ENCODE measurements around the gene KATNAL2. TPM values are rescaled to one million over a fixed set of nuclear protein-coding genes. Genes with fewer than 3 reads are reported as not detected.

Gene KATNAL2
- polyA plus RNA-seq, 3 donors, result 0.35 to 0.36 TPM; not detected in 1

DNA sequence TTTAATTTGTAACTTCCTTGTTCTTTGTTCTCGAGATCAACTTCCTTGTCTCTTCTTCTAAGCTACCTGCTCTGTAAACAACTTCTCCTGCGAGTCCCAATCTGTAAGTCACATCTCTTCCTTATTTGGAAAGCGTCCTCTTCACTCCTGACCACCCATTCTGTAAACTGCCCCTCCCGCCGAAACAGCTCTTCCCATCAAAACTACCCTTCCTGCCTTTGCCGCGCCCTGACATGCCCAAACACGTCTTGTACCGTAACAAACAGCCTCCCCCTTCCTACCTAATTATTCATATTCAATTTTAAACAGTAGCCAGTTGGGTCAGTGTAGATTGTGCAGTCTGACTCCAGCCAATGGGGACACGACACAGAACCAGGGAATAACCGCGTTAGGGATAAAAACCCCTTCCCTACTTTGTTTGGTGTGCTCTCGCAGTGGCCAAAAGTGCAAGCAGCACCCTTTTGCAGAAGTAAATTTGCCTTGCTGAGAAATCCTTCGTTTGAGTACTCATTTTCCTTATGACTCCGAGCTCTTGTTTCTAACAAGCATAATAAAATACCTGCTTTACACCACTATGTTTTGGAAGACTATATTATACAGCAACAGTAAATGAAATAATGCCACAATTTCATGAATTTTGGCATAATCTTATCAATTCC, 39.9 kb upstream of the KATNAL2 start:
- DNase-seq, result no peak
- peaks cover 44 to 57% of the 10 kb centered on the region in 2 donors for H3K9me3 ChIP-seq (replicated peaks in 1 of 2; ENCODE audit: control insufficient read depth in 1 of 2, insufficient read depth in 1 of 2, low read length in 2 of 2)
- Mint-ChIP-seq H3K36me3 (peaks cover 22 to 53% of the 10 kb centered on the region in 2 donors), H3K4me3 (no peak overlapping the region), H3K9me3 (peaks cover 31 to 73% (median 51%) of the 10 kb centered on the region in 7 donors), H3K27me3 (ENCODE audit: low read depth in 3 of 3) (peaks cover 0 to 3% (median 1%) of the 10 kb centered on the region in 3 donors), H3K27ac (peak overlapping the region in 6 of 7 donors; percentile 15 to 77 (median 46)), H3K4me1 (peaks cover 6% of the 10 kb centered on the region)
- H2AFZ ChIP-seq (ENCODE audit: insufficient read depth, low read depth, low read length, poor library complexity, severe bottlenecking), result no peak overlapping the region
- H3K9ac ChIP-seq (ENCODE audit: insufficient read depth, low read length, poor library complexity, severe bottlenecking), result no peak overlapping the region
- WGBS (ENCODE audit: insufficient coverage), result 74% methylated on average over 9 of the region's 15 CpGs
- H3K27me3 ChIP-seq (ENCODE audit: control insufficient read depth in 2 of 2, insufficient read depth in 2 of 2, low read length in 2 of 2), result no peaks in the 10 kb centered on the region
- H3K4me2 ChIP-seq (replicated peaks; ENCODE audit: extremely low read depth, low read length, poor library complexity, severe bottlenecking), result peak overlapping the region; percentile 15
- TF ChIP-seq, protein P1, sequence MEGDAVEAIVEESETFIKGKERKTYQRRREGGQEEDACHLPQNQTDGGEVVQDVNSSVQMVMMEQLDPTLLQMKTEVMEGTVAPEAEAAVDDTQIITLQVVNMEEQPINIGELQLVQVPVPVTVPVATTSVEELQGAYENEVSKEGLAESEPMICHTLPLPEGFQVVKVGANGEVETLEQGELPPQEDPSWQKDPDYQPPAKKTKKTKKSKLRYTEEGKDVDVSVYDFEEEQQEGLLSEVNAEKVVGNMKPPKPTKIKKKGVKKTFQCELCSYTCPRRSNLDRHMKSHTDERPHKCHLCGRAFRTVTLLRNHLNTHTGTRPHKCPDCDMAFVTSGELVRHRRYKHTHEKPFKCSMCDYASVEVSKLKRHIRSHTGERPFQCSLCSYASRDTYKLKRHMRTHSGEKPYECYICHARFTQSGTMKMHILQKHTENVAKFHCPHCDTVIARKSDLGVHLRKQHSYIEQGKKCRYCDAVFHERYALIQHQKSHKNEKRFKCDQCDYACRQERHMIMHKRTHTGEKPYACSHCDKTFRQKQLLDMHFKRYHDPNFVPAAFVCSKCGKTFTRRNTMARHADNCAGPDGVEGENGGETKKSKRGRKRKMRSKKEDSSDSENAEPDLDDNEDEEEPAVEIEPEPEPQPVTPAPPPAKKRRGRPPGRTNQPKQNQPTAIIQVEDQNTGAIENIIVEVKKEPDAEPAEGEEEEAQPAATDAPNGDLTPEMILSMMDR (IDR thresholded peaks at IDR 0.05), result no peak
- H3K79me2 ChIP-seq (ENCODE audit: insufficient read depth, low read length), result no peaks in the 10 kb centered on the region
- peak overlapping the region in 1 of 2 donors; percentile 53 for H3K27ac ChIP-seq (ENCODE audit: low read depth in 1 of 2, low read length in 2 of 2)
- peak overlapping the region in 1 of 3 experiments; percentile 21 for H3K4me3 ChIP-seq (replicated peaks in 1 of 3; ENCODE audit: low read depth in 2 of 3, low read length in 3 of 3)
- no peaks in the 10 kb centered on the region for H4K20me1 ChIP-seq (ENCODE audit: insufficient read depth, low read length)
- H3K4me1 ChIP-seq (ENCODE audit: control insufficient read depth in 1 of 2, insufficient read depth in 2 of 2, low read length in 2 of 2), result peaks cover 2 to 5% of the 10 kb centered on the region in 2 donors
- intact Hi-C loops (cut with micrococcal nuclease), result no loop called here
- H3K36me3 ChIP-seq (replicated peaks in 1 of 2; ENCODE audit: control insufficient read depth in 1 of 2, insufficient read depth in 2 of 2, low read length in 2 of 2), result peaks cover 0 to 57% of the 10 kb centered on the region in 2 donors

DNA sequence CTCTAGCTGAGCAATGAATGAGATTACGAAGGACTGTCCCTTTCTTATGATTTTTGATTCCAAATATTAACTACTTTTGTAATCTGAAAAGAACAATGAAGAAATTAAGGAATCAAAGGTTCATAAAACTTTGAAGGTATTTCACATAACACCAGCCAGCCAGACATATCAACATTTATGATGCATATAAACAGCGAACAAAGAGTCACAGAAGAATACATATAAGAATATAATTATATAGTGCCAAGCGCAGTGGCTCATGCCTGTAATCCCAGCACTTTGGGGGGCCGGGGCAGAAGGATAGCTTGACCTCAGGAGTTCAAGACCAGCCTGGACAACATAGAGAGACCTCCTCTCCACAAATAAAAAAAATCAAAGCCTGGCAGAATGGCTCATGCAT, 34.2 kb upstream of the KATNAL2 start:
- peaks cover 0 to 2% (median 0%) of the 10 kb centered on the region in 3 donors for H3K27me3 Mint-ChIP-seq (ENCODE audit: low read depth in 3 of 3)
- no peaks in the 10 kb centered on the region for H3K4me1 Mint-ChIP-seq
- H3K27ac ChIP-seq (ENCODE audit: low read depth in 1 of 2, low read length in 2 of 2), result no peak overlapping the region
- no peaks in the 10 kb centered on the region for H3K4me1 ChIP-seq (ENCODE audit: control insufficient read depth in 1 of 2, insufficient read depth in 2 of 2, low read length in 2 of 2)
- peaks cover 0 to 22% of the 10 kb centered on the region in 2 donors for H3K36me3 ChIP-seq (replicated peaks in 1 of 2; ENCODE audit: control insufficient read depth in 1 of 2, insufficient read depth in 2 of 2, low read length in 2 of 2)
- no peak overlapping the region for H2AFZ ChIP-seq (ENCODE audit: insufficient read depth, low read depth, low read length, poor library complexity, severe bottlenecking)
- TF ChIP-seq, protein P1 (IDR thresholded peaks at IDR 0.05), result no peak
- H3K36me3 Mint-ChIP-seq, result peaks cover 16 to 31% of the 10 kb centered on the region in 2 donors
- no peak for DNase-seq
- no peak overlapping the region for H3K4me3 ChIP-seq (replicated peaks in 1 of 3; ENCODE audit: low read depth in 2 of 3, low read length in 3 of 3)
- H3K4me2 ChIP-seq (replicated peaks; ENCODE audit: extremely low read depth, low read length, poor library complexity, severe bottlenecking), result no peak overlapping the region
- intact Hi-C loops (cut with micrococcal nuclease), result no loop called here
- H3K9me3 ChIP-seq (replicated peaks in 1 of 2; ENCODE audit: control insufficient read depth in 1 of 2, insufficient read depth in 1 of 2, low read length in 2 of 2), result peaks cover 17% of the 10 kb centered on the region in 2 donors
- H3K9ac ChIP-seq (ENCODE audit: insufficient read depth, low read length, poor library complexity, severe bottlenecking), result no peak overlapping the region
- no peak overlapping the region for H3K27ac Mint-ChIP-seq
- no peaks in the 10 kb centered on the region for H3K27me3 ChIP-seq (ENCODE audit: control insufficient read depth in 2 of 2, insufficient read depth in 2 of 2, low read length in 2 of 2)
- H4K20me1 ChIP-seq (ENCODE audit: insufficient read depth, low read length), result no peaks in the 10 kb centered on the region
- peaks cover 10 to 35% (median 24%) of the 10 kb centered on the region in 7 donors for H3K9me3 Mint-ChIP-seq
- 100% methylated on average over 2 of the region's 4 CpGs for WGBS (ENCODE audit: insufficient coverage)
- H3K79me2 ChIP-seq (ENCODE audit: insufficient read depth, low read length), result peaks cover 4% of the 10 kb centered on the region
- no peak overlapping the region for H3K4me3 Mint-ChIP-seq
